ENCODE results near the gene TC2N.

GRCh38 chr14:91749868-91750267 lies 117.5 kb downstream of the TC2N start:
- TF ChIP-seq CTCF (IDR thresholded peaks at IDR 0.05; ENCODE audit: low read depth, low read length) (no peak), EZH2phosphoT487 (IDR thresholded peaks at IDR 0.05; ENCODE audit: low read depth) (no peak)

All from OCI-LY3 (cell line).